ENCODE data around the gene MYO18A.

MYO18A gene

GRCh38 chr17:29125651-29126050 is 54.5 kb downstream of the MYO18A start:
- Histone ChIP-seq H3K4me3 (ENCODE audit: low read depth, low read length) (no peak overlapping the region), H3K36me3 (replicated peaks) (no peaks in the 10 kb centered on the region), H3K27me3 (replicated peaks) (no peaks in the 10 kb centered on the region), H3K27ac (no peak overlapping the region)
- TF ChIP-seq CTCF (IDR thresholded peaks at IDR 0.05; ENCODE audit: low read depth, low read length, missing control alignments) = no peak
- in situ Hi-C loops (cut with HindIII; ENCODE audit: low pct_ligation_motif_present, low sequenced_read_pairs) = no loop called here
- no peak for DNase-seq

DNA sequence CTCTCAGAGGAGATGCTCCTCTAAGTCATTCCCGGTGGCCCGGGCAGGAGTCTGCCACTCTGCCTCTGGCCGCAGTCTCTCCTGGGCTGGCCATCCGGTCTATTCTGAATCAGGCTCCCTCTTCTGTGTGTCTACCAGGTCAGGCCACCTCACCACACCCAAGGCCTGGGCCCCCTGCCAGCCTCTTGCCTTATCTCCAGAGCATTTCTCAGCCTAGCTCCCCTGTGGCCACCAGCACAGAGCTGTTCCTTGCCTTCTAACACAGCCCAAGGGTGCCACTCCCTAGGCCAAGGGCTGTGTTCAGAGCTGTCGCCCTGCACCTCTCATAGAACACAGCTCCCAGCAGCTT is 55.3 kb downstream of the MYO18A start:
- H3K36me3 ChIP-seq (replicated peaks) = no peaks in the 10 kb centered on the region
- H3K27me3 ChIP-seq (replicated peaks) = no peaks in the 10 kb centered on the region
- no peak for TF ChIP-seq CTCF (IDR thresholded peaks at IDR 0.05; ENCODE audit: low read depth, low read length, missing control alignments)
- in situ Hi-C loops (cut with HindIII; ENCODE audit: low pct_ligation_motif_present, low sequenced_read_pairs) = no loop called here
- H3K4me3 ChIP-seq (ENCODE audit: low read depth, low read length) = no peak overlapping the region
- no peak for DNase-seq
- H3K27ac ChIP-seq = no peak overlapping the region

DNA sequence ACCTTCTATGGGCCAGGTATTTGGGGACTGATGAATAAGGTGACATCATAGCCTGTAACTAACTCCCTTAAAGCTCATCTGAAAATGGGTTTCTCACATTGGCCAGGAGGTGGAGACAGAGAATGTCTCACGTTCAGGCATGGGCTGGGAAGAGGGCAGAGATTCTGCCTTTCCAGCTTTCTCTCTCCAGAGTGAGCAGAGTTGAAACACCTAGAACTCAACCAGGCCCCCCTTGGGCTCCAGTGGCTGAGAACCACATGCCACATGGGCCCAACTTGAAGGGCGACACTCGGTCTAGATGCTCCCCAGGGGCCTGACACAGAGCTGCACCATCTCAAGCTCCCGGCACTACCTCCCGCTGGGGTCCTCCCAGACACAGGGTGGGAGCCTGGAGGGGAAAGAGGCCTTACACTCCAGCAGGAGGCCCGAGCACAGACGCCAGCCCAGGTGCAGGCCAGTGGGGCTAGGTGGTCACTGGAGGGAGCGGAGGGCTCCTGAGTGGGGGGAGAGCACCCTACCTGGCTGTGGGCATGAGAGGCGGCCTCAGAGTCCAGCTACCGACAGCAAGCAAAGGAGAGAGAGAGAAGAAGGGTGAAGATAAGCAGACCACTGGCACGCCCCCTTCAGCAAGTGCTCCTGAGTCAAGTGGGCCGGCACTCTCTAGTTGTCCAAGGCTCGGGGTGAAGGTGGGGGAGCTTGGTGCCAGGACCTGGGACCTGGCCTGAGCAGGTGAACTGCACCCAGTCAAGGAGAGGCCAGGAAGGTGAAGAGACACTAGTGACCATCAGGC is 55.9 kb downstream of the MYO18A start:
- Histone ChIP-seq H3K27me3 (replicated peaks) (no peaks in the 10 kb centered on the region), H3K4me3 (ENCODE audit: low read depth, low read length) (no peak overlapping the region), H3K27ac (no peak overlapping the region), H3K36me3 (replicated peaks) (no peaks in the 10 kb centered on the region)
- DNase-seq = peak; percentile 74
- in situ Hi-C loops (cut with HindIII; ENCODE audit: low pct_ligation_motif_present, low sequenced_read_pairs) = no loop called here
- peak; percentile 86 for TF ChIP-seq CTCF (IDR thresholded peaks at IDR 0.05; ENCODE audit: low read depth, low read length, missing control alignments)

GRCh38 chr17:29123111-29123510 is 57.1 kb downstream of the MYO18A start:
- H3K4me3 ChIP-seq (ENCODE audit: low read depth, low read length) = no peak overlapping the region
- no peak for TF ChIP-seq CTCF (IDR thresholded peaks at IDR 0.05; ENCODE audit: low read depth, low read length, missing control alignments)
- H3K27me3 ChIP-seq (replicated peaks) = no peaks in the 10 kb centered on the region
- no peak for DNase-seq
- in situ Hi-C loops (cut with HindIII; ENCODE audit: low pct_ligation_motif_present, low sequenced_read_pairs) = no loop called here
- H3K36me3 ChIP-seq (replicated peaks) = no peaks in the 10 kb centered on the region
- no peak overlapping the region for H3K27ac ChIP-seq

GRCh38 chr17:29121442-29121841 is 58.8 kb downstream of the MYO18A start:
- Histone ChIP-seq H3K27me3 (replicated peaks) (no peaks in the 10 kb centered on the region), H3K4me3 (ENCODE audit: low read depth, low read length) (no peak overlapping the region), H3K27ac (no peak overlapping the region), H3K36me3 (replicated peaks) (no peaks in the 10 kb centered on the region)
- in situ Hi-C loops (cut with HindIII; ENCODE audit: low pct_ligation_motif_present, low sequenced_read_pairs) = no loop called here
- no peak for TF ChIP-seq CTCF (IDR thresholded peaks at IDR 0.05; ENCODE audit: low read depth, low read length, missing control alignments)
- DNase-seq = no peak

- in situ Hi-C loops (cut with HindIII; ENCODE audit: low pct_ligation_motif_present, low sequenced_read_pairs) = no loop called here
- DNase-seq = no peak
- no peak for TF ChIP-seq CTCF (IDR thresholded peaks at IDR 0.05; ENCODE audit: low read depth, low read length, missing control alignments)
- no peaks in the 10 kb centered on the region for H3K36me3 ChIP-seq (replicated peaks)
- no peak overlapping the region for H3K4me3 ChIP-seq (ENCODE audit: low read depth, low read length)
- H3K27ac ChIP-seq = no peak overlapping the region
- H3K27me3 ChIP-seq (replicated peaks) = no peaks in the 10 kb centered on the region
Measured at GRCh38 chr17:29120433-29120832, 59.8 kb downstream of the MYO18A start.
